ENCODE measurements around the gene PPP2R5D. TPM values are rescaled to one million over a fixed set of nuclear protein-coding genes. Genes with fewer than 3 reads are reported as not detected.

Gene PPP2R5D
- total and polyA plus RNA-seq, 4 donors = 6.7 to 13.9 (median 13.2) TPM

- WGBS = 90% methylated on average over 4 of the region's 4 CpGs
- TF ChIP-seq ZBTB33 (IDR thresholded peaks at IDR 0.05) (no peak), MAX (IDR thresholded peaks at IDR 0.05) (no peak), HNF4A (conservative IDR thresholded peaks at IDR 0.05) (no peak), ATF3 (IDR thresholded peaks at IDR 0.05) (no peak), RXRA (IDR thresholded peaks at IDR 0.05) (no peak), EGR1 (IDR thresholded peaks at IDR 0.05; ENCODE audit: low read depth in 2 of 2) (no peak), HNF4G (IDR thresholded peaks at IDR 0.05) (no peak), FOXA1 (IDR thresholded peaks at IDR 0.05) (no peak), YY1 (IDR thresholded peaks at IDR 0.05) (no peak), REST (IDR thresholded peaks at IDR 0.05) (no peak), NR2F2 (IDR thresholded peaks at IDR 0.05) (no peak), CTCF (IDR thresholded peaks at IDR 0.05; ENCODE audit: low read depth, low read length, missing input control) (no peak), GABPA (IDR thresholded peaks at IDR 0.05 in 1 of 2, conservative IDR thresholded peaks at IDR 0.05 in 1 of 2) (no peak), TAF1 (conservative IDR thresholded peaks at IDR 0.05) (no peak), RAD21 (IDR thresholded peaks at IDR 0.05) (no peak)
- no peaks in the 10 kb centered on the region for H3K27me3 ChIP-seq (ENCODE audit: control insufficient read depth in 4 of 4, insufficient read depth in 4 of 4, low read length in 3 of 4)
- peaks cover 4 to 14% (median 11%) of the 10 kb centered on the region in 4 donors for H3K36me3 ChIP-seq (ENCODE audit: control insufficient read depth in 4 of 4, insufficient read depth in 3 of 4, low read depth in 1 of 4, low read length in 3 of 4)
- H3K9ac ChIP-seq (ENCODE audit: low read depth in 1 of 2, low read length in 2 of 2) = no peak overlapping the region
- no peaks in the 10 kb centered on the region for H3K9me3 ChIP-seq (ENCODE audit: control insufficient read depth in 4 of 4, low read length in 3 of 4)
- DNase-seq (ENCODE audit: low spot score) = no peak
- H3K4me1 ChIP-seq (ENCODE audit: control insufficient read depth in 4 of 4, insufficient read depth in 4 of 4, low read length in 3 of 4) = peaks cover 0 to 9% (median 1%) of the 10 kb centered on the region in 4 donors
- no peak overlapping the region for H3K4me3 ChIP-seq (ENCODE audit: low read depth in 1 of 3, low read length in 3 of 3)
- no peak overlapping the region for H3K27ac ChIP-seq (ENCODE audit: low read depth in 1 of 2, low read length in 2 of 2)
These were observed 13.3 kb upstream of the PPP2R5D start for GRCh38 chr6:42970871-42971612.
